AG04450 (cell line): ENCODE results near the gene ZNF622. TPM values are rescaled to one million over a fixed set of nuclear protein-coding genes. Genes with fewer than 3 reads are reported as not detected.

Source experiments
- CTCF ChIA-PET: fragments of 300-600, 350-600 bp; formaldehyde crosslinking; extraction: SDS; loops from one replicate; lab custom pipeline; 2022; ENCODE audit warnings: antibody characterized with exemption, inconsistent platforms; lab: Charles Lee
- POLR2A ChIA-PET: fragments of 350-600 bp; formaldehyde crosslinking; extraction: SDS; loops from one replicate; lab custom pipeline; 2021; ENCODE audit warnings: antibody characterized with exemption, inconsistent platforms; lab: Yijun Ruan, JAX
- DNase-seq: peaks from one replicate; pipeline ENCODE4 v3.0.0-alpha.2; 2011; ENCODE audit warnings: low read depth, low spot score
- H3K27ac ChIP-seq: one replicate; pipeline ENCODE4 v1.5.1; 2012; ENCODE audit warnings: low read depth, low read length, control low read depth
- H3K27me3 ChIP-seq: one replicate; pipeline ENCODE4 v1.6.0; 2012; ENCODE audit warnings: low read length; ENCODE audit not compliant: control insufficient read depth, insufficient read depth
- H3K4me3 ChIP-seq: 2 replicates; pipeline ENCODE4 v1.5.1; 2011; ENCODE audit warnings: mild to moderate bottlenecking, low read depth, low read length, control low read depth
- H3K9me3 ChIP-seq: 2 replicates; pipeline ENCODE4 v1.5.1; 2012; ENCODE audit warnings: low read length; ENCODE audit not compliant: control insufficient read depth, insufficient read depth
- polyA plus RNA-seq: library from polyadenylated mRNA; depleted of rRNA; stranded (reverse); fragments of >200 nt; gene quantifications from 2 replicates; pipeline ENCODE4 v1.2.3, GENCODE V29; 2011
- TF ChIP-seq, protein P1 (sequence below): IDR thresholded peaks from 2 replicates; pipeline ENCODE4 v1.5.1; 2011; ENCODE audit warnings: low read depth, low read length, control low read depth, inconsistent platforms

Gene ZNF622
- polyA plus RNA-seq, 1 experiment, result 21.5 TPM

DNA sequence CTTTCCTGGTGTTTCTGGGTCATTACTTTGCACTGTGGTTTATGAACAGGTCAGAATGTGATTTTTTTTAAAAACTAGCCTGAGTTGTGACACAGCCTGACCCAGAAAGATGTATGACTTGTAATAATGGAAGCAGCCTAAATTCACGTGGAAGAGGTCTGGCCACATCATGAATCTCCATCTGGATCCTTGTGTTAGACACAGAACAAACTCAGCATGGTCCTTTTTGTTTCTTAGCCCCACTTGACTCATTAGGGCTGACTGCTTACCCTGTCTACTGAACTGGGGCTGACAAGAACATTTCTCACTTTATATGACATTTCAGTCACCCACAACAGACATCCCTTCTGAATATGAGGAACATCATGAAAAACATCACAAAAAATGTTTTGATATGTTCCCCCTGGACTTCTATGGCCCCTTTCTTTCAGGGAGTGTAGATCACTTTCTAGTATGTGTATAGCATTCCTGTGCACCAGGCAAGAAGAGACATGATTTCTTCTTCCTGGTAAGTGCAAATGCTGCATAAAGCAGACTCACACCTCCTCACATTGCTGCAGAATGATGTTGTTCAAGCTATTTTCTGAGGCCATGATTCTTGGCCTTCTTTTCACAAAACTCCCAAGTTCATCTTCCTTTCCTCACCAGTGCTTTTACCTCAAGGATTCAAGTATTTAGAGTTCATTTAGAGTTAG is 52.3 kb downstream of the ZNF622 start:
- no peak overlapping the region for H3K4me3 ChIP-seq
- ChIA-PET POLR2A (no interaction called here), CTCF (no interaction called here)
- H3K27ac ChIP-seq, result no peak overlapping the region
- no peaks in the 10 kb centered on the region for H3K9me3 ChIP-seq
- peaks cover 2% of the 10 kb centered on the region for H3K27me3 ChIP-seq
- TF ChIP-seq, protein P1, sequence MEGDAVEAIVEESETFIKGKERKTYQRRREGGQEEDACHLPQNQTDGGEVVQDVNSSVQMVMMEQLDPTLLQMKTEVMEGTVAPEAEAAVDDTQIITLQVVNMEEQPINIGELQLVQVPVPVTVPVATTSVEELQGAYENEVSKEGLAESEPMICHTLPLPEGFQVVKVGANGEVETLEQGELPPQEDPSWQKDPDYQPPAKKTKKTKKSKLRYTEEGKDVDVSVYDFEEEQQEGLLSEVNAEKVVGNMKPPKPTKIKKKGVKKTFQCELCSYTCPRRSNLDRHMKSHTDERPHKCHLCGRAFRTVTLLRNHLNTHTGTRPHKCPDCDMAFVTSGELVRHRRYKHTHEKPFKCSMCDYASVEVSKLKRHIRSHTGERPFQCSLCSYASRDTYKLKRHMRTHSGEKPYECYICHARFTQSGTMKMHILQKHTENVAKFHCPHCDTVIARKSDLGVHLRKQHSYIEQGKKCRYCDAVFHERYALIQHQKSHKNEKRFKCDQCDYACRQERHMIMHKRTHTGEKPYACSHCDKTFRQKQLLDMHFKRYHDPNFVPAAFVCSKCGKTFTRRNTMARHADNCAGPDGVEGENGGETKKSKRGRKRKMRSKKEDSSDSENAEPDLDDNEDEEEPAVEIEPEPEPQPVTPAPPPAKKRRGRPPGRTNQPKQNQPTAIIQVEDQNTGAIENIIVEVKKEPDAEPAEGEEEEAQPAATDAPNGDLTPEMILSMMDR, result no peak
- DNase-seq, result no peak

DNA sequence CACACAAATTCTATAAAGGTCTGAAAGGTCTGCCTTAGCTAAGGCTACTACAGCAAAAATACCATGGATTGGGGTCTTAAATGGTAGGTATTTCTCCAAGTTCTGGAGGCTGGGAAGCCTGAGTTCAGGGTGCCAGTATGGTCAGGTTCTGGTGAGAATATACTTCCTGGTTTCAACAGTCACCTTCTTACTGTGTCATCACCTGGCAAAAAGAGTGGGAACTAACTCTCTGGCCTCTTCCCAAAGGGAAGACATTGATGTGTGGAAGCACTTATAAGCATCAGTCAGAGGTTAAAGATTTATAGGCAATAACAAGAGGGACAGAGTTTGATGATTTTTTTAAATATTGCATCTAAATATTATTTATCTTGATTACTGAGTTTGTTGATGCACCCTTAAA is 53.0 kb downstream of the ZNF622 start:
- Histone ChIP-seq H3K4me3 (no peak overlapping the region), H3K9me3 (no peaks in the 10 kb centered on the region), H3K27me3 (peaks cover 2% of the 10 kb centered on the region), H3K27ac (no peak overlapping the region)
- TF ChIP-seq, protein P1, result no peak
- DNase-seq, result no peak
- CTCF ChIA-PET, result no interaction called here
- POLR2A ChIA-PET, result no interaction called here

DNA sequence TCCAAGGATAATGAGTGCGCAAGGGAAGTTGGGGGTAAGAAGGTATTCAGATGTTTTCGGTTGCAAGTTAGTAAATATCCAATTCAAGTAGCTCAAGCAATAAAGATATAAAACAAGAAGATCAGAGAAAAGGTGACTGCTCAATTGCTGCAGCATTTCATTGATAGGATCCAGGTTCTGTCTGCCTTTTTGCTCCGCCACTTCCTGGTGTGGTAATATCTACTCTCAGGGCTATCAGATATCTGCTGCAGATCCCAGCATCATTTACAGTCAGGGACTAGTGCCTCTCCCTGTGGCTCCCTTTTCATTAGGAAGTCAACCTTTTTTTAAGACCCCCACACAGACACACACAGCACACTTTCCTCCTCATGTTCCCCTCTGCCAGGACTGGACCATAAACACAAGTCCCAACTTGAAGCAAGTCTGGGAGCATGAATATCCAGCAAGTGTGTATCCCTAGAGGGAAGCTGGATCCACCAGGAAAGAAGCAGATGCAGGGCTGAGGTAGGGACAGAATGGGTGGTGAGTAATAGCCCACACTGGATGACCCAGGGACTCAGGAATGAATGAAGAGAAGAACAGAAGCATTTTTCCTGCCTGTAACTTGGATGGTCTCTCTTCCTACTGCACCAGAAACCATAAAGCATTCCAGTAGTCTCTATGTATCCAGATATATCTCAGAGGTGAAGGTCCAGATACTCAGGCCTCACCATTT is 53.7 kb downstream of the ZNF622 start:
- H3K9me3 ChIP-seq, result no peaks in the 10 kb centered on the region
- CTCF ChIA-PET, result no interaction called here
- TF ChIP-seq, protein P1, result no peak
- H3K27ac ChIP-seq, result no peak overlapping the region
- H3K27me3 ChIP-seq, result peaks cover 2% of the 10 kb centered on the region
- DNase-seq, result no peak
- no peak overlapping the region for H3K4me3 ChIP-seq
- POLR2A ChIA-PET, result no interaction called here

DNA sequence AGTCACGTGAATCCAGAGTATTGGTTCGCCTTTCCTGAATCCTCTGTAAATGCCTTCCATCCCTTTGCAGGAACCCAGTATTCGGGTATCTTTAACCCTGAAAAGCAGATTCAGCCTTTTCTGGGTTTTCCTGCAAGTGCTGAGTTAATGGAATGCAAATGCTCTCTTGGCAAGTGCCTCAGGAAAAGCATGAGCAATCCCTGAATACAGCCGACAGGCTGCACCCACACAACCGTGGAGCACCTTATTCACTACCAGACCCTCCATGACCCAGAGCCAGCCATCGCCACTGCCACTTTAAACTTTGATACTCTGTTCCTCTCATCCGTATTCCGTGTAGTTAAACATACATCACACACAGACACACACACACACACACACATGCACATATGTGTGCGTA is 54.4 kb downstream of the ZNF622 start:
- Histone ChIP-seq H3K9me3 (no peaks in the 10 kb centered on the region), H3K27ac (no peak overlapping the region), H3K27me3 (peaks cover 2% of the 10 kb centered on the region), H3K4me3 (no peak overlapping the region)
- DNase-seq, result no peak
- CTCF ChIA-PET, result no interaction called here
- TF ChIP-seq, protein P1, result no peak
- POLR2A ChIA-PET, result no interaction called here

DNA sequence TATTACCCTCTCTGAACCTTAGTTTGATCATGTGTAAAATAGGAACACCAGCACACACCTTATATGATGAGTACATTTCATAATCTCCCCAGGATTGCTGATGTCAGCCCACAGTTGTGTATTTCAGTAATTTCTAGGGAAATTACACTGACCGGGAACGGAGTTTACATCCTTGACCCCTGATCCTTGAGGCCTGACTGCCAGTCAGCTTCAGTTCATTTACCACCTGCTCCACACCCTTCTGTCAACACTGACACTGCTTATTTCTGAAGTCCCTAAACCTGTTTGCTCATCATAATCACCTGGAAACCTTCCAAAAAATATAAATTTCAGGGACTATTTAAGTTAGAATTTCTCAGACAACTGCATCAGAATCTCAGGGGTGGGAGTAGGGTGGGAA is 55.3 kb downstream of the ZNF622 start:
- H3K4me3 ChIP-seq, result no peak overlapping the region
- H3K27ac ChIP-seq, result no peak overlapping the region
- H3K27me3 ChIP-seq, result peaks cover 2% of the 10 kb centered on the region
- TF ChIP-seq, protein P1, result no peak
- no peak for DNase-seq
- no peaks in the 10 kb centered on the region for H3K9me3 ChIP-seq
- ChIA-PET CTCF (no interaction called here), POLR2A (no interaction called here)
